ENCODE results near the gene PTPRE.

The PTPRE gene

DNA sequence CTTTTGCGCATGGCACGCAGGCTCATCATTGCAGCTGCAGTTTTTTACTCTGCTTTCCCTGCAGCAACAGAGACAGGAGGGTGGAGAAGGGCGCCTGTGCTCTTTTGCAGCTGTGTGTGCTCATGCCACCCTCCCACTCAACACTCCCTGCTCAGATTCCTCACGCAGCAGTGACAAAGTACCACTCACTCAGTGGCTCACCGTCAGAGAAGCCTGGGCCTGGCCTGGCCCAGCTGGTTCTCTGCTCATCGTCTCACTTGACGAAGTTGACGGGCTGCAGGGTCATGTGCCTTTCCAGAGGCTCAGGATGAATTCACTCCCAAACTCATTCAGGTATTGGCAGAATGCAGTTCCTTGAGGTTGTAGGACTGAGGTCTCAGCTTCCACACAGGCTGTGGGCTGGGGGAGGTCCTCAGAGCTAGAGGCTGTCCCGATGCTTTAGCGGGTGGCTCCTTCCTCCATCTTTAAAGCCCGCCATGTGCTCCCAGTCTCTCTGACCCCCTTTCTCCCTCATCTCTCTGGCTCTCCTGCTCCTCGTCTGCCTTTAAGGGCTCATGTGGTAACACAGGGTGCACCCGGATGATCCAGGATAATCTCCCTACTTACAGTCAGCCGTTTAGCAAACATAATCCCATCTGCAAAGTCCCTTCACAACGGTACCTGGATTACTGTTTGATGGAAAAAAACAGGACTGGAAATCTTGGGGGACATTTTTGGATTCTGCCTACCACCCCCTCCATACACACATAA, 25.8 kb downstream of the PTPRE start:
- Histone ChIP-seq H3K36me3 (ENCODE audit: insufficient read depth, low read length) (no peaks in the 10 kb centered on the region), H3K9me3 (ENCODE audit: low read length) (no peaks in the 10 kb centered on the region), H2AFZ (ENCODE audit: low read depth, low read length) (no peak overlapping the region), H3K4me3 (ENCODE audit: low read length) (no peak overlapping the region), H3K4me1 (ENCODE audit: insufficient read depth, low read length) (no peaks in the 10 kb centered on the region), H3K27me3 (ENCODE audit: insufficient read depth, low read length) (no peaks in the 10 kb centered on the region)

DNA sequence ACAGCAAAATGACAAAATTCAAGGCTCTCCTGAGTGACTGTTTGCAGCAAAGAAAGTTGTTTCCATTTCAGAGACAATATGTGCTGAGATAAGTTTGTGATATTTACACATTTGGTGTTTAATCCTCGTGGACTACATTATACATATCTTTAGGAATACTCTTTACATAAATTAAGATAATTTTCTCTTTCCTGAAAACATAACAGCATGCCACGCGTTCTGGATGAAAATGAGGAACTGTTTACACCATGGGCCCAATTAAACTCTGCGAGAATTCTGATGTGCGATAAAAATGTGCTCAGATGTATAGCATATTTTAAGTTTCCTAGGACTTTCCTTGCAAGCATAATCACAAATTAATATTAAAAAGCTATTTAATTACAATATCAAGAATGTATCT, 26.4 kb downstream of the PTPRE start:
- Histone ChIP-seq H3K4me3 (ENCODE audit: low read length) (no peak overlapping the region), H3K27me3 (ENCODE audit: insufficient read depth, low read length) (no peaks in the 10 kb centered on the region), H3K4me1 (ENCODE audit: insufficient read depth, low read length) (no peaks in the 10 kb centered on the region), H3K9me3 (ENCODE audit: low read length) (no peaks in the 10 kb centered on the region), H2AFZ (ENCODE audit: low read depth, low read length) (no peak overlapping the region), H3K36me3 (ENCODE audit: insufficient read depth, low read length) (no peaks in the 10 kb centered on the region)

DNA sequence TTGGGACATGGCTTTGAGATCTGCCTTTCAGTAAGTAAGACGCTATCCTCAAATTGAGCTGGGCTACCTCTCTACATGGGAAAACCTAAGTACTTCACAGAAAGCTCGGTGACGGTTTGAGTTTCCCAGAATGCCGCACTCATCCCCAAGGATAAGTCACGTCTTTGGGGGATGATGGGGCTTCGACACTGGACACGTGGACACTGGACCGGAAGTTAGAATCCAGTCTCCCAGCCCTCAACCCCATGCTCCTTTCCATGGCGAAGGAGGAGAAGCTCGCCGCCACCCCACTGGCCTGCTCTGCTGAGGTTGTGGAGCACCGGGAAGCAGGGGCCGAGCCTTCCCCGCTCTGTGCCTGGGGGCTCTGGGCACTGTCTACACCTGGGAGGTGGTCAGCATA, 27.5 kb downstream of the PTPRE start:
- H3K9me3 ChIP-seq (ENCODE audit: low read length), result no peaks in the 10 kb centered on the region
- H3K4me3 ChIP-seq (ENCODE audit: low read length), result no peak overlapping the region
- no peaks in the 10 kb centered on the region for H3K36me3 ChIP-seq (ENCODE audit: insufficient read depth, low read length)
- no peak overlapping the region for H2AFZ ChIP-seq (ENCODE audit: low read depth, low read length)
- no peaks in the 10 kb centered on the region for H3K4me1 ChIP-seq (ENCODE audit: insufficient read depth, low read length)
- no peaks in the 10 kb centered on the region for H3K27me3 ChIP-seq (ENCODE audit: insufficient read depth, low read length)

DNA sequence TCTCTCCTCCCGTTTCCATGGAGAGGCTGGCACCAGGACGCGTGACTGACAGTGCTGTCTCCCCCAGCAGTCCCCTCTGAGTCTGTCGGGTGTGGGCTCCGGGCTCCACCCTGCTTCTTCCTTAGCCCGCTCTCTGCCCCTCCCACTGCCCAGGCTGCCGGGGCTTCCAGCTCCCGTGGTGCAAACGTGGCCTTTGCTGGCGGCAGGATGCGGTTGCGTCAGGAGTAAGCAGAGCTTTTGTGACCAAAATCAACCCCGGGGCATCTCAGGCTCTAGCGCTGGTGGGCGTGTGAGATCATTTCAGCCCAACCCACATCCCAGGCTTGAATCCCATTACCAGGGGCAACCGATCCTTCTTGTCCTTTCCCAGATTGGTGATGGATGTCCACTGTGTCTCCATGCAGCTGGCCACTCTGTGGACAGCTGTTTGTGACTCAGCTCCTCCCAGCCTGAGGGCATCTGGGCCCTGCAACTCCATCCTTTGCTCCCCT, 28.2 kb downstream of the PTPRE start:
- Histone ChIP-seq H3K36me3 (ENCODE audit: insufficient read depth, low read length) (no peaks in the 10 kb centered on the region), H3K27me3 (ENCODE audit: insufficient read depth, low read length) (no peaks in the 10 kb centered on the region), H3K9me3 (ENCODE audit: low read length) (no peaks in the 10 kb centered on the region), H2AFZ (ENCODE audit: low read depth, low read length) (no peak overlapping the region), H3K4me3 (ENCODE audit: low read length) (no peak overlapping the region), H3K4me1 (ENCODE audit: insufficient read depth, low read length) (no peaks in the 10 kb centered on the region)

DNA sequence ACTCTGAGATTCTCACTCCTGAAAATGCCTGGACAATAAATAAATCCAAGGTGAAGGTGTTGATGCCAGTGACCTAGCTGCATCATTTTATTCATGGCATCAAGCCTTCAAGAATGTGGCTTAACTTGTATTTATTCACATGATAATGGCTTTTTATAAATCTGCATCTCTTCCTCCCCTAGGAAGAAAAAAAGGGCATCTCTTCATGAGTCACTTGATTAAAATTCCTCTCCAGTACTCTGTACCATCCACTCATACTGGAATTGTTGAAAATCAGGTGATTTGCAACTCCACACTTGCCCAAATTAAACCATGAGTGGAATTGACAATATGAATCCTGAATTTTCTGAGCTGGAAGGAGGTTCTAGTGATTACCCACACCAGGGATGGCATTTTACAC, 30.2 kb downstream of the PTPRE start:
- no peaks in the 10 kb centered on the region for H3K4me1 ChIP-seq (ENCODE audit: insufficient read depth, low read length)
- H3K27me3 ChIP-seq (ENCODE audit: insufficient read depth, low read length), result no peaks in the 10 kb centered on the region
- H3K9me3 ChIP-seq (ENCODE audit: low read length), result no peaks in the 10 kb centered on the region
- H3K36me3 ChIP-seq (ENCODE audit: insufficient read depth, low read length), result no peaks in the 10 kb centered on the region
- no peak overlapping the region for H3K4me3 ChIP-seq (ENCODE audit: low read length)
- H2AFZ ChIP-seq (ENCODE audit: low read depth, low read length), result no peak overlapping the region

DNA sequence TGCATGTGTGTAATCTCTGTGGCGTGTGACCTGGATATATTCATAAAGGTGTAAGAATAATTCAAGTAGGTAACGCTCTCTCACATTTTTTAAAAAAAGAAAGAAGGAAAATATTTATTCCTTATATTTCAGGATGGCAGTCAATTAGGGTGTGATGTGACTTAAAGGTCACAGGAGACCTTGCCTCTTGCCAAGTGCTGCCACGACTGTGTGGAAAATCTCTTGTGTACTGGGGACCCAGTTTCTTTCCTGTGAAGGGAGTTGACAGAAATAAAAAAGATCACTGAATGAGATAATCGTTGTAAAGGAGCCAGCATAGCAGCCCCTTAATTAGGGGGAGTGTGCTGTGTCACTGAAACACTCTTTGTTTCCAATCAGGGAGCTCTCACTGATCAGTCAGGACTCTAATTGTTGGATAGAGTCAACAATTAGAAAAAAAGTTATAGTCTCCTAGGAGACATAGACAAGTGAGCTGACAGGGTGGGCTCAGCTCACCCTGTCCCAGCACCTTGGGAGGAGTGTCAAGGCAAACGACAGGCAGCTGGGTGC, 31.1 kb downstream of the PTPRE start:
- Histone ChIP-seq H3K4me3 (ENCODE audit: low read length) (no peak overlapping the region), H3K9me3 (ENCODE audit: low read length) (no peaks in the 10 kb centered on the region), H3K27me3 (ENCODE audit: insufficient read depth, low read length) (no peaks in the 10 kb centered on the region), H2AFZ (ENCODE audit: low read depth, low read length) (no peak overlapping the region), H3K36me3 (ENCODE audit: insufficient read depth, low read length) (no peaks in the 10 kb centered on the region), H3K4me1 (ENCODE audit: insufficient read depth, low read length) (no peaks in the 10 kb centered on the region)

DNA sequence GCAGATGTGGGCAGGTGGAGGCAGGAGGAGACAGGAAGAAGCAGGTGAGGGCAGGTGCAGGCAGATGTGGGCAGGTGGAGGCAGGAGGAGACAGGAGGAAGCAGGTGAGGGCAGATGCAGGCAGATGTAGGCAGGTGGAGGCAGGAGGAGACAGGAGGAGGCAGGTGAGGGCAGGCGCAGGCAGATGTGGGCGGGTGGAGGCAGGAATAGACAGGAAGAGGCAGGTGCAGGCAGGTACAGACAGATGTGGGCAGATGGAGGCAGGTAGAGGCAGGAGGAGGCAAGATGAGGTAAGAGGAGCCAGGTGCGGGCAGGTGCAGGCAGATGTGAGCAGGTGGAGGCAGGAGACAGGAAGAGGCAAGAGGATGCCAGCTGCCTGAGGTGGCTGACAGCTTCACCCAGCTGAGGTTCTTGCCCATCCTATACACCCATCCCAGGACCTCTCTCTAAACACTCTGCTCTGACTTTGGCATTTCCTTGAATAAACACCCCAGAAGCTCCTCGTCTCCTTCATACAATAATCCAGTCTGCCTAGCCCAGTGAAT, 33.0 kb downstream of the PTPRE start:
- Histone ChIP-seq H3K9me3 (ENCODE audit: low read length) (no peaks in the 10 kb centered on the region), H3K4me3 (ENCODE audit: low read length) (no peak overlapping the region), H2AFZ (ENCODE audit: low read depth, low read length) (no peak overlapping the region), H3K27me3 (ENCODE audit: insufficient read depth, low read length) (no peaks in the 10 kb centered on the region), H3K36me3 (ENCODE audit: insufficient read depth, low read length) (no peaks in the 10 kb centered on the region), H3K4me1 (ENCODE audit: insufficient read depth, low read length) (no peaks in the 10 kb centered on the region)

DNA sequence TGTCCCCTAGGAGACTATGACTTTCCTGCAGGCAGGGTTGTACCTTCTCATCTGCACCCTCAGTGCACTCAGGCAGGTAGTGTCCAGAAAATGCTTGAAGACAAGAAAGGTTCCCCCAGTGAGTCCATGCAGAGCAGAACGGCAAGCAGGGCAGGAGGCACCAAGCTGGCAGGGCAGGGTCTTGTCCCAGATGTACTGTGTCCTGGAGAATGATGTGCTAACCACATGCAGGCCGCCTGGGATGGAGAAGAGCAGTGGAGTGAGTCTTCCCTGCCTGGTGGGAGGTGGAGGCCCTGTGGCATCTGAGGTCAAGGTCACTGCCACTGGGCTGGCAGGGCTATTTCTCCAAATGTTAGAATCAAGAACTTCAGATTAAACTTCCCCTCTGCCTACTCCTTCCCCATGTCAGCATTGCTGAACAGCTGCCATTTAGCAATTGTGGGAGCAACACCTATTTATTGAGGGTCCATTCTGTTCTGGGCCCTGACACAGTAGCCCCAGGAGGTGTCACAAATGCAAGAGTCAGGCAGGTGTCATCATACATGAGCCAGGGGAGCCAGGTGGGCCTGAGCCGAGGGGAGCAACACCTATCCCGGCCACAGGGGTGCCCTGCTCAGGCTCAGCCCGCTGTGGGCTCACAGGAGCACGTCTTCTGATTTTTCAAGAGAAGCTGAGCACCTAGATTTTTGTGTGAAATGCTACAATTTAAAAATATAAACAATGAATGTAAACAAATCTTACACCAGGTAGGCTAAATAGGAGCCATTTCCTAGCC, 34.1 kb downstream of the PTPRE start:
- Histone ChIP-seq H3K9me3 (ENCODE audit: low read length) (no peaks in the 10 kb centered on the region), H3K36me3 (ENCODE audit: insufficient read depth, low read length) (no peaks in the 10 kb centered on the region), H3K27me3 (ENCODE audit: insufficient read depth, low read length) (no peaks in the 10 kb centered on the region), H2AFZ (ENCODE audit: low read depth, low read length) (no peak overlapping the region), H3K4me1 (ENCODE audit: insufficient read depth, low read length) (no peaks in the 10 kb centered on the region), H3K4me3 (ENCODE audit: low read length) (no peak overlapping the region)

DNA sequence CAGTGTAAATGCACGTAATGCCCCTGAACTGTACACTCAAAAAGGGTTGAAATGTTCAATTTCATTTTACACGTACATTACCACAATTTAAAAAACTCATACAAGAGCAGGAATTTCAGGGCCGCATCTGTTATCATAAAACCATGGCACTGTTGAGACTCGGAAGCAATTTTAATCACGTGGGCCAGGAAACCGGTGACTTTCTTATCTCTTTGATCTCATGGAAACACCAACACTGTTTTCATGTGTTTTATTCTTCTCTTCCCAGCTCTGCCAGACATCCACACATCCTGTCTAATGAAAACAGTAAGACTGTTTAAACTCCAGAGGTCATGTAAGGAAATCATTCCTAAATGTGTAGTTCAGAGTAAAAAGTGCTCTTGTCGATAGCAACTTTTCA, 35.9 kb downstream of the PTPRE start:
- H3K4me3 ChIP-seq (ENCODE audit: low read length), result no peak overlapping the region
- no peaks in the 10 kb centered on the region for H3K27me3 ChIP-seq (ENCODE audit: insufficient read depth, low read length)
- H2AFZ ChIP-seq (ENCODE audit: low read depth, low read length), result no peak overlapping the region
- no peaks in the 10 kb centered on the region for H3K4me1 ChIP-seq (ENCODE audit: insufficient read depth, low read length)
- no peaks in the 10 kb centered on the region for H3K36me3 ChIP-seq (ENCODE audit: insufficient read depth, low read length)
- no peaks in the 10 kb centered on the region for H3K9me3 ChIP-seq (ENCODE audit: low read length)

DNA sequence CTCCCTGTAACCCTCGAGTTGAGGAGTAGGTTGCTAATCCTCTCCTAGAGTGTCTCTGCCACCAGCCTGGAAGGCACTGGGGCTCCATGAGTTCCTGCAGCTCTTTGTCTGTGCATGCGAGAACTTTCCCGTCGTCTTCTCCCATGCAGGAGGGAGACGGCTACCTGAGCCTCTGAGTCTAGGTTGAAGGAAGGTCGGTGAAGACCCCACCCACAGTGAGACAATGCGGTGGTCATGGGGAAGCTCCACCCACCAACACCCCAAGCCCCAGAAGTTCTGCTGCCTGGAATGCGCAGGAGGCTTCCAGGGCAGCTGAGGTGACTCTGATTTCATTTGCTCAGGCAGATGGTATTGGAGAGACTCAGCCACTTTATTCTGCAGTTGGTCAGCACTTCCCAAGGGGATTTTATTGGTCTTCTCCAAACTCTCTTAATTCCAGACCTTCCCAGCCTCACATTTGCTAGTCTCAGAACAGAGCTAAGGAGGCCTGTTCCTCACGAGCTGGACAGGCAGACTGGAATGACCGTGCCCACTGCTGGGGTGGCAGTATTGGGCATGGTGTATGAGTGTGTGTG, 36.5 kb downstream of the PTPRE start:
- Histone ChIP-seq H3K4me3 (ENCODE audit: low read length) (no peak overlapping the region), H3K27me3 (ENCODE audit: insufficient read depth, low read length) (no peaks in the 10 kb centered on the region), H3K36me3 (ENCODE audit: insufficient read depth, low read length) (no peaks in the 10 kb centered on the region), H3K4me1 (ENCODE audit: insufficient read depth, low read length) (no peaks in the 10 kb centered on the region), H3K9me3 (ENCODE audit: low read length) (no peaks in the 10 kb centered on the region), H2AFZ (ENCODE audit: low read depth, low read length) (no peak overlapping the region)

DNA sequence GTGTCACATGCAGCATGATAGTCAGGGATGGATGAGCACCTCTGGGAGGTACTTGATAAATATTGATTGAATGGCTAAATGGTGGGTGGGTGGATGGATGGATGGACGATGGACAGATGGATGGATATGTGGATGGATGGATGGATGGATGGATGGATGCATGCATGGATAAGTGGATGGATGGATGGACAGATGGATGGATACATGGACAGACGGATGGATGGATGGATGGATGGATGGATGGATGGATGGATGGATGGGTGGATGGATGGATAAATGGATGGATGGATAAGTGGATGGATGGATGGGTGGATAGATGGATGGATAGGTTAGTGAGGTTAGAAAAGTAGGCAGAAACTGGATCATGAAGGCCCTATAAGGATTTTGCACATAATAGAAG, 37.4 kb downstream of the PTPRE start:
- Histone ChIP-seq H3K9me3 (ENCODE audit: low read length) (no peaks in the 10 kb centered on the region), H3K4me3 (ENCODE audit: low read length) (no peak overlapping the region), H3K27me3 (ENCODE audit: insufficient read depth, low read length) (no peaks in the 10 kb centered on the region), H3K36me3 (ENCODE audit: insufficient read depth, low read length) (no peaks in the 10 kb centered on the region), H3K4me1 (ENCODE audit: insufficient read depth, low read length) (no peaks in the 10 kb centered on the region), H2AFZ (ENCODE audit: low read depth, low read length) (no peak overlapping the region)

DNA sequence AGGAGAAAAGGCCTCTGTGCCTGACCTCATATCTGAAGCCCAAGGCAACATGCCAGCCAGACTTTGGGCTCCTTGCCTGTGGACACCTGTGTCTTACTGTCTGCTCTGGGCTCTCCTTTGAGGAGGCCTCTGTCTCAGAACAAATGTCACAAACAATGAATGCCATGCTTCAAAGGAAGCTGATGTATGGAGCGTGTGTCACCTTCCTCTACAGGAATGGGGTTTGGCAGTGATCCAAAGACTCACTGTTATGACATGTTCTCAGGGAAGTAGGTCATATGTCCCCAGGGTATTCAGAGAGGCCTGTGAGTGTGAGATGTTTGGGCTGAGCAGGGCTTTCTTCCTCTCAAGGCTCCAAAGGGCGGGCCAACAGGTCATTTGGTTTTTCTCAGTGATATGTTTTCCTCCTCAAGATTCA, 38.4 kb downstream of the PTPRE start:
- Histone ChIP-seq H3K27me3 (ENCODE audit: insufficient read depth, low read length) (no peaks in the 10 kb centered on the region), H2AFZ (ENCODE audit: low read depth, low read length) (no peak overlapping the region), H3K9me3 (ENCODE audit: low read length) (no peaks in the 10 kb centered on the region), H3K36me3 (ENCODE audit: insufficient read depth, low read length) (no peaks in the 10 kb centered on the region), H3K4me1 (ENCODE audit: insufficient read depth, low read length) (no peaks in the 10 kb centered on the region), H3K4me3 (ENCODE audit: low read length) (no peak overlapping the region)

Data from neuron (in vitro differentiated cells).